Neutrophil (primary cell): ENCODE results near the gene ABCA1.
"Not testable (repeated sequence)": the region's sequence is repeated elsewhere in the genome, so short reads cannot be mapped to it uniquely, and the experiment has no call there.

Source experiments
- H3K27ac ChIP-seq: fragments of 200-600 bp; sonication (generic); 2 replicates; pipeline ENCODE4 v1.5.1; 2016; ENCODE audit warnings: mild to moderate bottlenecking, moderate library complexity
- H3K27me3 ChIP-seq: fragments of 200-600 bp; sonication (generic); 2 replicates; pipeline ENCODE4 v1.6.0; 2016; ENCODE audit warnings: mild to moderate bottlenecking
- H3K36me3 ChIP-seq: fragments of 200-600 bp; sonication (generic); 2 replicates; pipeline ENCODE4 v1.5.1; 2017
- H3K4me1 ChIP-seq, 2 experiments: fragments of 200-600 bp in 1 of 2; sonication (generic) in 1 of 2; 1 replicate in 1 of 2; 2 replicates in 1 of 2; pipeline versions ENCODE4 v1.5.1 to v1.6.1; 2013 to 2016; ENCODE audit warnings: low read depth in 1 of 2, low read length in 1 of 2, mild to moderate bottlenecking in 1 of 2, moderate library complexity in 1 of 2; ENCODE audit not compliant: control insufficient read depth in 1 of 2, insufficient read depth in 1 of 2
- H3K4me3 ChIP-seq, 2 experiments: fragments of 200-600 bp in 1 of 2; sonication (generic) in 1 of 2; 1 replicate in 1 of 2; 2 replicates in 1 of 2; pipeline ENCODE4 v1.5.1; 2013 to 2016; ENCODE audit warnings: low read depth in 1 of 2, low read length in 1 of 2, mild to moderate bottlenecking in 1 of 2, moderate library complexity in 1 of 2
- H3K9me3 ChIP-seq: fragments of 200-600 bp; sonication (generic); 2 replicates; pipeline ENCODE4 v1.5.1; 2016
- TF ChIP-seq, protein P1 (sequence below): fragments of 200-600 bp; sonication (generic); IDR thresholded peaks from 2 replicates; pipeline ENCODE4 v1.5.1; 2016; ENCODE audit warnings: antibody characterized with exemption

ABCA1 gene

DNA sequence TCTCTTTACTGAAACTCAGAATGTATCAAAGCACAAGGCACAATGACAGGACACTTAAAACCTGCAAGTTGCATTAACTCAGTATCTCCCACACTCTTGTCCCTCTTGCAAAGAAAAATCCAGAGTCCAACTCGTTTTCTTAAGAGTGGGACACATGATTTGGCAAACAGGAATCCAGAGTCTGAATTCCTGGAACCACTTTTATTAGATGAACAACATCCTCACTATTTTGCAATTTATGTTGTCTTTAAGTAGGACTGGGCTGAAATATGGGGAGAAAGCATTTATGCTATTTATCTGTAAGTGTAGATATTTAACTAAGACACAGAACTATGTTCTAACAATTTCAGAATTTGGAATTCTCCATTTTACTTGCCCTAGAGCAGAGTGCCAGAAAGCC is 69.1 kb downstream of the ABCA1 start:
- TF ChIP-seq, protein P1, sequence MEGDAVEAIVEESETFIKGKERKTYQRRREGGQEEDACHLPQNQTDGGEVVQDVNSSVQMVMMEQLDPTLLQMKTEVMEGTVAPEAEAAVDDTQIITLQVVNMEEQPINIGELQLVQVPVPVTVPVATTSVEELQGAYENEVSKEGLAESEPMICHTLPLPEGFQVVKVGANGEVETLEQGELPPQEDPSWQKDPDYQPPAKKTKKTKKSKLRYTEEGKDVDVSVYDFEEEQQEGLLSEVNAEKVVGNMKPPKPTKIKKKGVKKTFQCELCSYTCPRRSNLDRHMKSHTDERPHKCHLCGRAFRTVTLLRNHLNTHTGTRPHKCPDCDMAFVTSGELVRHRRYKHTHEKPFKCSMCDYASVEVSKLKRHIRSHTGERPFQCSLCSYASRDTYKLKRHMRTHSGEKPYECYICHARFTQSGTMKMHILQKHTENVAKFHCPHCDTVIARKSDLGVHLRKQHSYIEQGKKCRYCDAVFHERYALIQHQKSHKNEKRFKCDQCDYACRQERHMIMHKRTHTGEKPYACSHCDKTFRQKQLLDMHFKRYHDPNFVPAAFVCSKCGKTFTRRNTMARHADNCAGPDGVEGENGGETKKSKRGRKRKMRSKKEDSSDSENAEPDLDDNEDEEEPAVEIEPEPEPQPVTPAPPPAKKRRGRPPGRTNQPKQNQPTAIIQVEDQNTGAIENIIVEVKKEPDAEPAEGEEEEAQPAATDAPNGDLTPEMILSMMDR = no peak
- Histone ChIP-seq H3K4me1 (peaks cover 5 to 10% of the 10 kb centered on the region in 2 experiments), H3K36me3 (peaks cover 65% of the 10 kb centered on the region), H3K27me3 (no peaks in the 10 kb centered on the region), H3K27ac (no peak overlapping the region), H3K9me3 (no peaks in the 10 kb centered on the region), H3K4me3 (no peak overlapping the region)

DNA sequence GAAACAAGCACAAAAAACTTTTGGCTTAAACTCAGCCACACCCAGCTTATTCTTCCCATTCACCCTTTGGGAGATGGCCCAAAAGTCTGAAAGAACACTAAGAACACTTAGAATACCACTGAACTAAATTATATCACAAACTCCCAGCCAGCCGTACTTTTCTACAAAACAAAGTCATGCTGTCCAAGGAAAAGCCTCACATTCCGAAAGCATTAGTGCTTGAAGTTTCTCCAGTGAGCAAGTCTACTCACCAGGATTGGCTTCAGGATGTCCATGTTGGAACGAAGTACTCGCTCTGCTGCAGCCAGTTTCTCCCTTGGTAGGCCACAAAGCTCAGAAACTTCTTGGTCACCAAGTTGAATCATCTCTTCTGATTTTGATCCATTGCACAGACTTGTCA is 69.7 kb downstream of the ABCA1 start:
- Histone ChIP-seq H3K4me3 (no peak overlapping the region), H3K4me1 (peaks cover 5 to 10% of the 10 kb centered on the region in 2 experiments), H3K9me3 (no peaks in the 10 kb centered on the region), H3K36me3 (peaks cover 68% of the 10 kb centered on the region), H3K27ac (no peak overlapping the region), H3K27me3 (no peaks in the 10 kb centered on the region)
- TF ChIP-seq, protein P1 = no peak

DNA sequence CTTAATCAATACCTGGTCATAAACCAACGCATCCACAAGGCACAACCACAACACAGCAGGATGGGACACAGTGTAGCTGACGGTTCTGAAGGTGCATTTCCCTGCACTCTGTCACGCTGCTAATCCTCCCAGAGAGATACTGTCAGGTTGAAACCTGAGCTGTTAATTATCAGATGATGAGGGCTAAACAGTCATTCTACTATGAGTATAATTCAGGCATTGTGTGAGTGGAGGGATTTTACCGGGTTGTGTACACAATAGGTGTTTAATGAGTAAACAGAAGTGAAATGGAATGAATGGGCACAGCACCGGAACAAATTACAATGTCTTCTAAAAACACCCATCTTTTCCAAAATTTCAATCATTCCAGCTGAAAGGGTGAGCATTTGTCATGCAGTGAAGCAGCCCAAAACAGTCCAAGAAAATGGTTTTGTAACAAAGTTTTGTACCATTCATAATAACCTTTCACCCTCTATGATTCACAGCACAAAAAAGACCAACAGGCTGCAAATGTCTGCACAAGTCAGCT is 71.5 kb downstream of the ABCA1 start:
- H3K27ac ChIP-seq = no peak overlapping the region
- TF ChIP-seq, protein P1 = no peak
- H3K4me1 ChIP-seq = peaks cover 3 to 5% of the 10 kb centered on the region in 2 experiments
- no peak overlapping the region for H3K4me3 ChIP-seq
- H3K9me3 ChIP-seq = no peaks in the 10 kb centered on the region
- H3K36me3 ChIP-seq = peaks cover 81% of the 10 kb centered on the region
- no peaks in the 10 kb centered on the region for H3K27me3 ChIP-seq

DNA sequence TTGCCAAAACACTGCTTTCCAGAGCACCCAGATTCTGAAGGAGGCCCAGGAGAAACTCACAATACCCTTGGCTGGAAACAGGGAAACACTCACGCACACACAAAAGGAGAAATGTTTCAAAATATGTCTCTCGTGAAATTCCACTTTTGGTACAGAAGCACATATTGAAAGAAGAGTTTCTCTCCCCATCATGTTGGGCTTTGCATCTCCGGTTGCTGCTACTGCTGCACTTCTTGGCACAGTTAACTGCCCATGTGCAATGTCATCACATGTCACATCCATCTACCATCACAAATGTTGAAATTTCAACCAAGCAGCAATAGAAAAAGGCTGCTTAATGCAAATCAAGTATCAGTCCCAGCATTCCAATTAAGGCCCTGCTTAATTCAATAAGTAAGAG is 72.1 kb downstream of the ABCA1 start:
- Histone ChIP-seq H3K4me3 (no peak overlapping the region), H3K4me1 (peaks cover 0 to 3% of the 10 kb centered on the region in 2 experiments), H3K36me3 (peaks cover 74% of the 10 kb centered on the region), H3K27me3 (no peaks in the 10 kb centered on the region), H3K9me3 (no peaks in the 10 kb centered on the region), H3K27ac (no peak overlapping the region)
- TF ChIP-seq, protein P1 = no peak

DNA sequence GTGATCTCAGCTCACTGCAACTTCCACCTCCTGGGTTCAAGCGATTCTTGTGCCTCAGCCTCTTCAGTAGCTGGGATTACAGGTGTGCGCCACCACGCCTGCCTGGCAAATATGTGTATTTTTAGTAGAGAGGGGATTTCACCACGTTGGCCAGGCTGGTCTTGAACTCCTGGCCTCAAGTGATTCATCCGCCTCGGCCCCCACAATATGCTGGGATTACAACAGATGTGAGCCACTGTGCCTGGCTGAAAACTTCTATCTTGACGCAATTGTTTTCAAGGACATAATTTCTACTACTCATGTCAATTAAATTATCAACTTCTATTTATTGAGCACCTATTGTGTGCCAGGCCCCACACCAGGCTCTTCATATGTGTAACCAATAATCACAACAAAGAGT is 72.7 kb downstream of the ABCA1 start:
- H3K27me3 ChIP-seq, H3K27ac ChIP-seq, H3K9me3 ChIP-seq, H3K4me3 ChIP-seq, H3K4me1 ChIP-seq: not testable (repeated sequence)
- H3K36me3 ChIP-seq = peaks cover 73% of the 10 kb centered on the region

DNA sequence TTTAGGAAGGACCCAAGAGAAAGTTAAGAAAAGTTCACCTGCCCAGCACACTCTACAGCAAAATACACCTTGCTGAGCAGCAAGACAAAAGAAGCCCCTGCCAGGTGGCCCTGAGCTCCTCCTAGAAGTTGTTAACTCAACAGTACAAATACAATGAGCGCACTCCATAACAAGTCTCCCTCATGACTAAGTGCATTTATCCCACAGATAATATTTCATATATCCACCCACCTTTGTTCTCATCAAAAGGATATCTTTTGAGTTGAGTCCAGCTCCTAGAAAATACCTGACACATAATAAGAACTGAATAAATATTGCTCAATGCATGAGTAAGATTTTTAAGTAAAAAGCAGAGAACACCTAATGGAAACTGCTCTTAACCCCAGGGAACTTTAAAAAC is 73.3 kb downstream of the ABCA1 start:
- TF ChIP-seq, protein P1 = no peak
- Histone ChIP-seq H3K36me3 (peaks cover 76% of the 10 kb centered on the region), H3K27me3 (no peaks in the 10 kb centered on the region), H3K4me3 (no peak overlapping the region), H3K4me1 (peaks cover 0 to 7% of the 10 kb centered on the region in 2 experiments), H3K27ac (no peak overlapping the region), H3K9me3 (no peaks in the 10 kb centered on the region)
